Measurements from ENCODE around the gene CABP4.

CABP4 gene

GRCh38 chr11:67450796-67451657, 4.1 kb upstream of the CABP4 start:
- H3K36me3 ChIP-seq = no peaks in the 10 kb centered on the region
- H3K4me1 ChIP-seq = no peaks in the 10 kb centered on the region
- no peaks in the 10 kb centered on the region for H3K9me3 ChIP-seq
- TF ChIP-seq, protein P1, sequence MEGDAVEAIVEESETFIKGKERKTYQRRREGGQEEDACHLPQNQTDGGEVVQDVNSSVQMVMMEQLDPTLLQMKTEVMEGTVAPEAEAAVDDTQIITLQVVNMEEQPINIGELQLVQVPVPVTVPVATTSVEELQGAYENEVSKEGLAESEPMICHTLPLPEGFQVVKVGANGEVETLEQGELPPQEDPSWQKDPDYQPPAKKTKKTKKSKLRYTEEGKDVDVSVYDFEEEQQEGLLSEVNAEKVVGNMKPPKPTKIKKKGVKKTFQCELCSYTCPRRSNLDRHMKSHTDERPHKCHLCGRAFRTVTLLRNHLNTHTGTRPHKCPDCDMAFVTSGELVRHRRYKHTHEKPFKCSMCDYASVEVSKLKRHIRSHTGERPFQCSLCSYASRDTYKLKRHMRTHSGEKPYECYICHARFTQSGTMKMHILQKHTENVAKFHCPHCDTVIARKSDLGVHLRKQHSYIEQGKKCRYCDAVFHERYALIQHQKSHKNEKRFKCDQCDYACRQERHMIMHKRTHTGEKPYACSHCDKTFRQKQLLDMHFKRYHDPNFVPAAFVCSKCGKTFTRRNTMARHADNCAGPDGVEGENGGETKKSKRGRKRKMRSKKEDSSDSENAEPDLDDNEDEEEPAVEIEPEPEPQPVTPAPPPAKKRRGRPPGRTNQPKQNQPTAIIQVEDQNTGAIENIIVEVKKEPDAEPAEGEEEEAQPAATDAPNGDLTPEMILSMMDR (IDR thresholded peaks at IDR 0.05; ENCODE audit: low read depth, low read length) = no peak
- H3K4me3 ChIP-seq (ENCODE audit: low read depth, low read length) = no peak overlapping the region
- no peak for DNase-seq
- no peaks in the 10 kb centered on the region for H3K27me3 ChIP-seq

DNA sequence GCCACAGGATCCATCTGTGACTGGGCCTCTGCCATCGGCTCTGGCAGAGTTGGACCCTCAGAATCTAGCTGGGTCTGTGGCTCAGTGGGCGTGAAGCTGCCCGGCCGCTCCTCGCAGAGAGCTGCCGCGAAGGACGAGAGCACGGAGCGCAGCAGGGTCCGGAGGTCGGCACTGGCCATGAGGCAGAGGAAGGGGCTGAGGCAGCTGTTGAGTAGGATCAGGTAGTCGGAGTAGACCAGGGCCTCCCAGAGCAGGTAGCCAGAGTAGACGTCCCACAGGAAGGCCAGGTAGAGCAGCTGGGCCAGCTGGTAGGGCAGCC, 3.5 kb upstream of the CABP4 start:
- H3K36me3 ChIP-seq = no peaks in the 10 kb centered on the region
- TF ChIP-seq, protein P1 (IDR thresholded peaks at IDR 0.05; ENCODE audit: low read depth, low read length) = no peak
- no peaks in the 10 kb centered on the region for H3K4me1 ChIP-seq
- no peak overlapping the region for H3K4me3 ChIP-seq (ENCODE audit: low read depth, low read length)
- H3K27me3 ChIP-seq = no peaks in the 10 kb centered on the region
- no peaks in the 10 kb centered on the region for H3K9me3 ChIP-seq
- DNase-seq = no peak

GRCh38 chr11:67452141-67452952, 2.8 kb upstream of the CABP4 start, which contains the start of gene GPR152:
GPR152 (minus strand) TSS chr11:67452729; CDS start chr11:67452724, 5 bp downstream.
- Histone ChIP-seq H3K9me3 (no peaks in the 10 kb centered on the region), H3K4me1 (no peaks in the 10 kb centered on the region), H3K4me3 (ENCODE audit: low read depth, low read length) (no peak within 1 kb of the TSS), H3K27me3 (no peaks in the 10 kb centered on the region), H3K36me3 (no peaks in the 10 kb centered on the region)
- no peak for DNase-seq
- TF ChIP-seq, protein P1 (IDR thresholded peaks at IDR 0.05; ENCODE audit: low read depth, low read length) = no peak

DNA sequence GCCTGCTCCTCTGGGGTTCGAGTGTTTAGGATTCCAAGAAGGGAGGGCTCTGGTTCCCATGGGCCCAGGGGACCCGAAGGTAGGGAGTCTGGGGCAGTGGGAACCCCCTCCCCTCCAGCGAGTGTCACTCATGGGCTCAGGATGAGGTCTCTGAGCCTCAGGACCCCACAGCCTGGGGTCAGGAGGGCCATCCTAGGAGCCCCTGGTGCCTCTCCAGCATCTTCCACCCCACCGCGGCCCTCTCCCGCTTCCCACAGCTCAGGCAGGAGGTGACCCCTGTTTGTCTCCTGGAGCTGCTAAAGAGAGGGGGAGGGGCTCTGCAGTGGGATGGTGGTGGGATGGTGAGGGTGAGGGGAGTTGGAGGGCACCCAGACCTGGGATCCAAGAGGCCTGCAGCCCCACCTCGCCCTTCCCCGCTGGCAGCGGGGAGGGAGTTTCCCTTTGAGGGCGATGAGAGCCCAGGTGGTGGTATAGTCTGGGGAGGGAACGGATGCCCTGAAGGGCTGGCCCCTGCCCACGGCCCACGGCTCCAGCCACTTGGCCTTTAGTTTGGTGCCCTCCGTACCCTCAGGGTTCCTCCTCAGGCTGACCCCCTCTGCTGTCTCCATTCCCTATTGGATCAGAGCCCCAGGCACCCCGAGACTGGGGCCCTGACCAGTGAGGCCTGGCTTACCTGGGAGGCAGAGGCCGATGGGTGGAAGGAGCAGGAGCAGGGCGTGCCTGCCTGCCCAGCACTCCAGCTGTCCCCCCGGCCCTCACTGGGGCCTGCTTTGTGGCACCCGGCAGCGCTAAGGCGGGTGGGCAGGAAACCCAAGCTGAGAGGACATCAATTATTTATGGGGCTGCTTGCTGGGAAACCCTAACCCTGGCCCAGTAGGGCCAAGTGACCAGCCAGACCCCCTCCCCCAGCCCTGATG, 1.1 kb upstream of the CABP4 start:
- Histone ChIP-seq H3K27me3 (no peaks in the 10 kb centered on the region), H3K9me3 (no peaks in the 10 kb centered on the region), H3K36me3 (no peaks in the 10 kb centered on the region), H3K4me1 (no peaks in the 10 kb centered on the region), H3K4me3 (ENCODE audit: low read depth, low read length) (no peak overlapping the region)
- TF ChIP-seq, protein P1 (IDR thresholded peaks at IDR 0.05; ENCODE audit: low read depth, low read length) = no peak
- DNase-seq = no peak

GRCh38 chr11:67456068-67456705, 1.0 kb downstream of the CABP4 start:
- Histone ChIP-seq H3K4me3 (ENCODE audit: low read depth, low read length) (no peak overlapping the region), H3K4me1 (no peaks in the 10 kb centered on the region), H3K9me3 (no peaks in the 10 kb centered on the region), H3K27me3 (no peaks in the 10 kb centered on the region), H3K36me3 (no peaks in the 10 kb centered on the region)
- TF ChIP-seq, protein P1 (IDR thresholded peaks at IDR 0.05; ENCODE audit: low read depth, low read length) = no peak
- no peak for DNase-seq

Data from BE2C (cell line).